Activated CD4-positive, alpha-beta T cell treated with anti-CD3 and anti-CD28 coated beads, Interleukin-2, amount 50 U/mL, for 4 hours (primary cell): ENCODE results near the gene MYNN.
"Not testable (repeated sequence)": the region's sequence is repeated elsewhere in the genome, so short reads cannot be mapped to it uniquely, and the experiment has no call there.

Experiments
- DNase-seq, 2 experiments: peaks; one replicate each; pipeline ENCODE4 v3.0.0-alpha.2; 2020

MYNN gene

DNA sequence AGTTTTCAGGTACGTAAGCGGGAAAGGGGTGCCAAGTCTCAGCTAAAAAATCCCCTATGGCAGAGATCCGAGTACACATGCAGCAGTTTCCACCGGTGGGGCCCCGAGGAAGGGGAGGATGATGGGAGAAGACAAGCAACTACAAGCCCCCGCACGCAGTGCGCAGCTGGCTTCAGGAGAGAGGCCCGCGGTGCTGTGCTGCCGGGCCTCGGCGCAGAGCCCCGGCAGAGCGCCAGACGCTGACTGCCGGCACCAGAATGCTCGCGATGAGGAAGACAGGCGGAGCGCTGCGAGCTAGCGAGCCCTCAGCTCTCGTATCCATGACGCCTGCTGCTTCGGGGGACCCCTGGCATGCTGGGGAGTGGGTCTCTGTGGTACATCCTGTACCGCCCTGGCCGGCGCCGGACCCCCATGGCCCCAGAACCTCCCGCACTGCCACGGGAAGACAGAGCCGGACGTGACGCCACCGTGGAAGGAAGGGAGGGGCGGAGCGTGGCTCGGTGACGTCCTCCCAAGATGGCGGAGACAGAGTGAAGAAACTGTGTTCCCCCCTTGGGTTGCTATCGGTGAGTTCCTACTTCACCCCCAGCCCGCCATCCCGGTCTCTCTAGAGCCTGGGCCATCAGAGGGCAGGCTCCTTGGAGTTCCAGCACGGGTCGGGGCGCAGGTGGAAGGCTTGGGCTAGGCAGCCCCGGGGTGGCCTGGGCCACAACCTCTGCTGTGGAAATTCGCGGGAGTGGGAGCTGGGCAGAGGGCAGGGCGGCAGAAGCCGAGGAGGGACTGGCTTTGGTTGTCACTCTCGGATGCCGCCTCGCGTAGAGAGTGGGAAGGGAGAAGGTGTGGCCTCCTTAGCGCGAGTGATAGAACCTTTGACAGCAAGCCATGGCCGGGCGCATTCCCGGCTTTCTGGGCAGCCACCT lies at the start of gene MYNN:
TSS of gene MYNN (plus strand) at position 500 of the 920 bp plus-strand sequence. CDS start 900 bp downstream, outside the sequence.
- DNase-seq, result peak; percentile 90 to 91

DNA sequence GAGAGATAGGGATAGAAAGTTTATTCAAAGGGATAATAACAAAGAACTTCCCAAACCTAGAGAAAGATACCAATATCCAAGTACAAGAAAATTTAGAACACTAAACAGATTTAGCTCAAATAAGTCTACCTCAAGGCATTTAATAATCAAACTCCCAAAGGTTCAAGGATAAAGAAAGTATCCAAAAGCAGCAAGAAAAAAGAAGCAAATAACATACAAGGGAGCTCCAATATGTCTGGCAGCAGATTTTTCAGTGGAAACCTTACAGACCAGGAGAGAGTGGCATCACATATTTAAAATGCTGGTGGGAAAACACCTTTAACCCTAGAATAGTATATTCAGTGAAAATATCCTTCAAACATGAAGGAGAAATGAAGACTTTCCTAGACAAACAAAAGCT lies 41.3 kb upstream of the MYNN start:
- not testable (repeated sequence) for DNase-seq

- DNase-seq, result no peak
Observed at GRCh38 chr3:169739067-169739466, 34.1 kb upstream of the MYNN start.

DNA sequence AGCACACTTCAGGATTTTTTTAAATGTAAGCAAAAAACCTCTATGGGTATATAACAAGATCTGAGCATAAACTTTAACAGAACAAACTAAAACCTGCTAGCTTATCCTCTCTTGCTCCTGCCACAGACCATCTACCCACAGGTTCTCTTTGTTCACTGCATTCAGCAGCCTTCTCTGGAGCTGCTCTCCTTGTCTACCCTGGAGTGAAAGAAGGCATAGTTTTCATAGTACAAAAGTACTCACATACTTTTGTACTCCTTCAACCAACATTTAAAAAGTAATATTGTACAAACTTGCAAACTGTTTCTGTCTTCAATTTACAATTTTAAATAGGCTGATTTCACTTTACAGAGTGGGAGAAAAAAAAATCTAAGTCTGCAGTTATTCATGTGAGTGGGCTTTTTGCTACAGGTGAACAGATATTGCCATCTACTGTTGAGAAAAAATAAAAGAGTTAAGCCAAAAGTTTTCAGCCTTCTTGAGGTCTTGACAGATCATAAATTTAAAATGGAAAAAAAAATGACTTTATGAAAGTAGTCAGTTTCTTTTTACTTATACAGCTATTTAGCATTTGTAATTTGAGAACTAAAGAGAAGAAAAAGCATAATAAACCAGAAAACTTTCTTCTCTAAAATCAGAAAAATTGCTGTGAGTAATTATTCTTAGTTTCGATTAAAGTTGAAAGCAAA lies 28.7 kb upstream of the MYNN start:
- DNase-seq, result no peak

DNA sequence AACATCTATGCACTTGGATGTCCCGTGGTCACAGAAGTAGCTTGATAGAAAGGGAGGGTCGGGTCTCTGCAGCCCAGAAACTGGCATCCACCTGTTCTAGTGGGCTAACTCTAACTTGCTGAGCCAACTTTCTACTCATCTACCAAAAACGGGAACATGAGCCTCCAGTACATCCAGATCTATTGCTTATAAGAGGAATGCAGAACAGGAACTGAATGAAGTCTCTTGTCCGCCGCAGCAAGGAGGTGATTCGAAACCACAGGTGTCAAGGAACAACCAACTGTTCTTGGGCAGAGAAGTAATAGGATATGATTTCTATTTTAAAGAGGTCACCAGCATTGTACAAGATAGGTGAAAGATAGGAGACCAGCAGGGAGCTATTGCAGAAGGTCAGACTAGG lies 26.3 kb upstream of the MYNN start:
- no peak for DNase-seq

- no peak for DNase-seq
Observed at GRCh38 chr3:169748670-169749069, 24.5 kb upstream of the MYNN start.

GRCh38 chr3:169750665-169751064 lies 22.5 kb upstream of the MYNN start:
- no peak for DNase-seq

GRCh38 chr3:169751875-169752274 lies 21.3 kb upstream of the MYNN start:
- no peak for DNase-seq

DNA sequence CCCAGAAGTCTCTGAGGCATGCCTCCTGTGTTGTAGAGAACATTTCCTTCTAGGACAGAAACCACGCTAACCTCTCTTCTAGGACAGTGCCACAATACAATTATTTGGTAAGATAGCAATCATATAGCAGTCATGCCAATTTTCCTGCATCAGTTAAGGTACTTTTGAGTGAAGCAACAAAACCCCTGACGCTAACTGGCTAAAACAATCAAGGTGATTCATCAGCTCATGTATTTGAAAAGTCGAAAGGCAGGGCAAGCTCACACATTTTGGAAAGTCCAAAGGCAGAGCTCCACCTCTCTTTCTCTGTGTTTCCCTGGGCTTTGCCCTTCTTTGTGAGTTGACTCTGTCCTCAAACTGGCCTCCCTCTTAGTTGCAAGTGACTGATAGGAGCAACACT lies 18.5 kb upstream of the MYNN start:
- no peak for DNase-seq

- no peak for DNase-seq
Observed at GRCh38 chr3:169755488-169755887, 17.7 kb upstream of the MYNN start.

DNA sequence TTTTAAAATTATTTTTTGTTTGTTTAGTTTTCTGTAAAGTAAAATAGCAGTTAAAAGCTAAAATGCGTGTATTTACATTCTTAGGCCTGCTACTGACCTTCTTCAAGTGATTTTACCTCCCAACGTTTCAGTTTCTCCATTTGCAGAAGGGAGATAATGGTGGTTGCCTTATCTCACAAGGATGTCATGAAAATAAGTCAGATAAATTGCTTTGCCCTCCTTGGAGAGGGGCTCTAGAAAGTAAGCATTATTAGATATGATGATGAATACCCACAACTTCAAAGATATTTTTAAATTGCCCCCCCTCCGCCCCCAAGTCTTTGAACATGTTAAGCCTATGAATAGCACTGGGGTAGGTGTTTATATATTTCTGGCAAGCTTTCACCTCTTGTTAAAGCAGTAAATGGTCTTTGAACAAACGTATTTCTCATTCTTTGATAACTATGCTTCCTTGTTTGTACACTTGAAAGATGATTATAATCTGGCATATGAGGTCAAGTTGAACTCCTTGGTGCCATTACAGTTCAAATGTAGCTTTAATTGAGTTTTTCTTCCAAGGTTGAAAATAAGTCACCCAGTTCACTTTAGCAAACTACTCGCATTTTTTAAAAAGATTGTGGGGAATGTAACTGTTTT lies 14.7 kb upstream of the MYNN start:
- no peak for DNase-seq

GRCh38 chr3:169759256-169759655 lies 13.9 kb upstream of the MYNN start:
- no peak for DNase-seq

- no peak for DNase-seq
Observed at GRCh38 chr3:169760479-169760878, 12.7 kb upstream of the MYNN start.

DNA sequence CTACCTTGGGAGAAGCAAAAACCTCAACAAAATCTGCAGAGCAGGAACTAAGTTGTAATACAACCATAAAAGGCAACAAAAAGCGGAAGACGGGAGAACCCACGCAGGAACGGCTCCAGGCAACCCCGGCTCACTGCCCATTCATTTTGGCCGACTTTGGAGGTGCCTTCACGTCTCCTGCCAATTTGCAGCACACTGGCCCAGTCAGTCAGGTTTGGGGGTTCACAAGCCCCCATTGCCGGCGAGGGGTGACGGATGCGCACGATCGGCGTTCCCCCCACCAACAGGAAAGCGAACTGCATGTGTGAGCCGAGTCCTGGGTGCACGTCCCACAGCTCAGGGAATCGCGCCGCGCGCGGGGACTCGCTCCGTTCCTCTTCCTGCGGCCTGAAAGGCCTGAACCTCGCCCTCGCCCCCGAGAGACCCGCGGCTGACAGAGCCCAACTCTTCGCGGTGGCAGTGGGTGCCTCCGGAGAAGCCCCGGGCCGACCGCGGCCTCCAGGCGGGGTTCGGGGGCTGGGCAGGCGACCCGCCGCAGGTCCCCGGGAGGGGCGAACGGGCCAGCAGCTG lies 8.8 kb upstream of the MYNN start:
- peak; percentile 43 to 50 for DNase-seq

GRCh38 chr3:169764882-169765612 lies 8.1 kb upstream of the MYNN start, which contains the start of gene TERC:
TSS of gene TERC (minus strand) at chr3:169765060.
- DNase-seq, result peak; percentile 89 to 91

- peak; percentile 52 to 54 for DNase-seq
Observed at GRCh38 chr3:169769287-169770181, 3.7 kb upstream of the MYNN start, which contains the start of gene ACTRT3. TSS of gene ACTRT3 (minus strand) at chr3:169769561. CDS start at chr3:169769520, 41 bp downstream.

GRCh38 chr3:169771497-169772304 lies 1.5 kb upstream of the MYNN start:
- peak; percentile 38 to 45 for DNase-seq

DNA sequence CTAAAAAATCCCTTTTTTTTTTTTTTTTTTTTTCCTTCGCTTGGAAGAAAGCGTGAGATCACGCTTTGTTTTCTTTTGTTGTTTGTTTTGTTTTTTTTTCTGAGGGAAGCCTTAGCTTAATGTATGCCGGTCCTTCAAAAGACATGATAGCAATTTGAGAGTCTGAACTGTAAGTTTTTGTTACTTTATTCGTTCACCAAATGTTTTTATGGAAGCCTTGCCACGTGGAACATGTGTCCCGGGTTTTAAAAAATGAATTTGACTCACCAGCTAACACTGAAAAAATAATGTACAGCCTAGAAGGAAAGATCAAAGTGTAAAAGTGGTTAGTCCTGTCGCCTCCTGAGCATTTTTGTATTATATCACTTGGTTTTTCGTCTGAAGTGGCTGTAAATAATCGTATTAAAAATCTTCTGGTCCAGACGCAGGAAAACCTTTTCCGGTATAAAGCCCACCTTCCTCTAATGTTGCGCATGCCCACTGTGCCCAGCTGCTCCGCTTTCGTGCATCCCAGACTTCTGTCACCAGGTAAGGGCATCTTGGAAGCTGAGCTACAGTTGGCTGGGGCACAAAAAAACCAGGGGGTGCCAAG lies 795 bp upstream of the MYNN start:
- DNase-seq, result no peak

DNA sequence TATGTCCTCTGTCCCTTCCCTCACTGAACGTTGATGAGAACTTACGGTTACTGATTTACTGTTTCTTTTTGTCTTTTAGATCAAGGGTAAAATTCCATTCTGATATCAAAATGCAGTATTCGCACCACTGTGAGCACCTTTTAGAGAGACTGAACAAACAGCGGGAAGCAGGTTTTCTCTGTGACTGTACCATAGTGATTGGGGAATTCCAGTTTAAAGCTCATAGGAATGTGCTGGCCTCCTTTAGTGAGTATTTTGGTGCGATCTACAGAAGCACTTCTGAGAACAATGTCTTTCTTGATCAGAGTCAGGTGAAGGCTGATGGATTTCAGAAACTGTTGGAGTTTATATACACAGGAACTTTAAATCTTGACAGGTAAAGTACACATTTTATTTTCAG lies 990 bp downstream of the MYNN start:
- no peak for DNase-seq

DNA sequence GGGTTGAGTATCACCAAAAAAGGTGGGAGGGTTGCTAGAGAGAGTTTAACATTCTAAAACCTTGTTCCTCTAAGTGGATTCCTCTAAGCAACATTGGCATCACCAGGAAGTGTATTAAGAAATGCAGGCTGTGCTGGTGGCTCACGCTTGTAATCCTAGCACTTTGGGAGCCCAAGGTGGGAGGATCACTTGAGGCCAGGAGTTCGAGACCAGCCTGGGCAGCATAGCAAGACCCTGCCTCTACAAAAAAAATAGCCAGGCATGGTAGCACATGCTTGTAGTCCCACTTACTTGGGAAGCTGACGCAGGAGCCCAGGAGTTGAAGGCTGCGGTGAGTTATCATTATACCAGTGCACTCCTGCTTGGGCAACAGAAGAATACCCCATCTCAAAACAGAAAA lies 4.6 kb downstream of the MYNN start:
- DNase-seq, result no peak
